SK-N-SH treated with all-trans-retinoic acid at 6 μM for 48 hours (cell line): ENCODE measurements around the gene DPP6.
"Not testable (repeated sequence)": the region's sequence is repeated elsewhere in the genome, so short reads cannot be mapped to it uniquely, and the experiment has no call there.

Source experiments
- TOX ChIP-seq: fragments of 250-450 bp; sonication (Bioruptor Pico); IDR thresholded peaks from 2 replicates; pipeline ENCODE4 v1.8.0; 2021; ENCODE audit warnings: mild to moderate bottlenecking, moderate library complexity, borderline replicate concordance
- ZNF565 ChIP-seq: fragments of 450-650 bp; formaldehyde crosslinking; conservative IDR thresholded peaks from 2 replicates; pipeline ENCODE4 v1.5.0; 2020; ENCODE audit warnings: low read depth, mild to moderate bottlenecking, moderate library complexity
- TF ChIP-seq, protein P1 (sequence below): fragments of 250-450 bp; sonication (Bioruptor Pico); IDR thresholded peaks from 2 replicates; pipeline ENCODE4 v1.8.0; 2020; ENCODE audit warnings: mild to moderate bottlenecking, moderate library complexity, borderline replicate concordance

- TF ChIP-seq, protein P1, sequence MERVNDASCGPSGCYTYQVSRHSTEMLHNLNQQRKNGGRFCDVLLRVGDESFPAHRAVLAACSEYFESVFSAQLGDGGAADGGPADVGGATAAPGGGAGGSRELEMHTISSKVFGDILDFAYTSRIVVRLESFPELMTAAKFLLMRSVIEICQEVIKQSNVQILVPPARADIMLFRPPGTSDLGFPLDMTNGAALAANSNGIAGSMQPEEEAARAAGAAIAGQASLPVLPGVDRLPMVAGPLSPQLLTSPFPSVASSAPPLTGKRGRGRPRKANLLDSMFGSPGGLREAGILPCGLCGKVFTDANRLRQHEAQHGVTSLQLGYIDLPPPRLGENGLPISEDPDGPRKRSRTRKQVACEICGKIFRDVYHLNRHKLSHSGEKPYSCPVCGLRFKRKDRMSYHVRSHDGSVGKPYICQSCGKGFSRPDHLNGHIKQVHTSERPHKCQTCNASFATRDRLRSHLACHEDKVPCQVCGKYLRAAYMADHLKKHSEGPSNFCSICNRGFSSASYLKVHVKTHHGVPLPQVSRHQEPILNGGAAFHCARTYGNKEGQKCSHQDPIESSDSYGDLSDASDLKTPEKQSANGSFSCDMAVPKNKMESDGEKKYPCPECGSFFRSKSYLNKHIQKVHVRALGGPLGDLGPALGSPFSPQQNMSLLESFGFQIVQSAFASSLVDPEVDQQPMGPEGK (CRISPR knock-in tag): not testable (repeated sequence)
- TF ChIP-seq TOX, ZNF565 (CRISPR knock-in tag): not testable (repeated sequence)
These were observed 103.7 kb downstream of the DPP6 start for GRCh38 chr7:154155928-154156327.
